Subcutaneous adipose tissue (tissue), 4 donors: ENCODE results near the gene KDR. TPM values are rescaled to one million over a fixed set of nuclear protein-coding genes. Genes with fewer than 3 reads are reported as not detected.

Experiments used
- total RNA-seq, 4 donors: library from RNA; depleted of rRNA; stranded (reverse); fragments of >200 nt; gene quantifications; one replicate each; pipeline ENCODE4 v1.1.0, GENCODE V29; 2016
- TF ChIP-seq, protein P1 (sequence below): fragments of 450-650 bp; IDR thresholded peaks from one replicate; pipeline ENCODE4 v1.5.1; 2016; ENCODE audit warnings: low read depth, mild to moderate bottlenecking, control low read depth, antibody characterized with exemption, moderate library complexity

Gene KDR
- total RNA-seq, 4 donors from 2014 or later: 14.5 to 69.7 (median 27.6) TPM

GRCh38 chr4:55110131-55110530 lies 15.3 kb downstream of the KDR start:
- TF ChIP-seq, protein P1, sequence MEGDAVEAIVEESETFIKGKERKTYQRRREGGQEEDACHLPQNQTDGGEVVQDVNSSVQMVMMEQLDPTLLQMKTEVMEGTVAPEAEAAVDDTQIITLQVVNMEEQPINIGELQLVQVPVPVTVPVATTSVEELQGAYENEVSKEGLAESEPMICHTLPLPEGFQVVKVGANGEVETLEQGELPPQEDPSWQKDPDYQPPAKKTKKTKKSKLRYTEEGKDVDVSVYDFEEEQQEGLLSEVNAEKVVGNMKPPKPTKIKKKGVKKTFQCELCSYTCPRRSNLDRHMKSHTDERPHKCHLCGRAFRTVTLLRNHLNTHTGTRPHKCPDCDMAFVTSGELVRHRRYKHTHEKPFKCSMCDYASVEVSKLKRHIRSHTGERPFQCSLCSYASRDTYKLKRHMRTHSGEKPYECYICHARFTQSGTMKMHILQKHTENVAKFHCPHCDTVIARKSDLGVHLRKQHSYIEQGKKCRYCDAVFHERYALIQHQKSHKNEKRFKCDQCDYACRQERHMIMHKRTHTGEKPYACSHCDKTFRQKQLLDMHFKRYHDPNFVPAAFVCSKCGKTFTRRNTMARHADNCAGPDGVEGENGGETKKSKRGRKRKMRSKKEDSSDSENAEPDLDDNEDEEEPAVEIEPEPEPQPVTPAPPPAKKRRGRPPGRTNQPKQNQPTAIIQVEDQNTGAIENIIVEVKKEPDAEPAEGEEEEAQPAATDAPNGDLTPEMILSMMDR: no peak

DNA sequence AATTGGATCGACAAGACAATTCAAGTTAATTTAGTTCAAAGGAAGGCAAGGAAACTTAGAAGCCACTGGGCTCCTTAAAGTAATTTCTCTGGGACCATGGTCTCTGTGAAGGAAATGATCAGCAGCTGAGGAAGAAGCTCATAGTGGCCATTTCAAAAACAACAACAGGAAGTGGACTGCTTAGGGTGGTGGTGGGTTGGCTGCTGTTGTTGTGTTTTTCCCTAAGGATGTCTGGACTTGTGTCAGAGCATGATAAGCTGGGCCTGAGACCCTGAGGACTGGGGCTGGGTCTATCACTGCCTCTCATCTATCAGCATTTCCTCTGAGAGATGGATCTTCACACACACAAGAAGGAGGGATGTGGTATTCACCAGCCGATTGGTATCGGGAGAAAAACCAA lies 18.3 kb downstream of the KDR start:
- TF ChIP-seq, protein P1: no peak

- TF ChIP-seq, protein P1: no peak
Measured at GRCh38 chr4:55103224-55103623, 22.2 kb downstream of the KDR start.

DNA sequence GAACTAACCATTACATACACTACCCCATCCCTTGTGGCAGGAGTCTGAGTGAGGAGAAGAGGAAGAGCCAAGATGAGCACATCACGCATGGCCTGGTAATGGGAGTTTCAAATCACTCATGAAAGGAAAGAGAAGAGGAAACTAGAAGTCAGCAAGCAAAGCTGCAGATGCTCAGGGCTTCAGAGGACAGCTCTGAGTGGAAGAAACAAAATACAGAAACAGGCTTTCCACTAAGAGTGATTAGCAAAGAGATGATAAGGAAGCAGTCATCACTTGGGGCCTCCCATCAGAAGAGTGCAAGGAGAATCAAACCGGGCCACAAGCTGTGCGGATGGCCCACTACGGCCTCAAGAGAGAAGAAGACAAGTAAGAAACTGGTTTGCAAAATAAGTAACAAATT lies 25.6 kb downstream of the KDR start:
- TF ChIP-seq, protein P1: no peak

GRCh38 chr4:55098456-55099204 lies 26.8 kb downstream of the KDR start:
- TF ChIP-seq, protein P1: no peak

DNA sequence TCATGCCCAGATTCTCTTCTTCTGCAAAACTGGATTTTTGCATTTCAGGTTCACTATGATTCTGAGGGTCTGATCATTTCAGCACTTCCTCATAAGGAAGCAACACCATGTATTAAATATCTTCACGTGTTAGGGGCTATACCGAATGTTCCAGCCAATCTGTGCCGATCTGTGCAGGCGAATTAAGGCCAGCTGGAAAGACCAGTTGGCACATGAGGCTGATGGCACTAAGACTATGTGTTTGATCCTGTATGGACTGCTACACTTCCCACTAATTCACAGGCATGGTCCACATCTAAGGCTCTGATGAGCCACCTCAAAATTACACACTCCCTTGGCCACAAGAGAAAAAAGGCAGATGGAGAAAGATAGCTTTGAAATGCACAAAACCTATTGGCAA lies 28.8 kb downstream of the KDR start:
- TF ChIP-seq, protein P1: no peak

DNA sequence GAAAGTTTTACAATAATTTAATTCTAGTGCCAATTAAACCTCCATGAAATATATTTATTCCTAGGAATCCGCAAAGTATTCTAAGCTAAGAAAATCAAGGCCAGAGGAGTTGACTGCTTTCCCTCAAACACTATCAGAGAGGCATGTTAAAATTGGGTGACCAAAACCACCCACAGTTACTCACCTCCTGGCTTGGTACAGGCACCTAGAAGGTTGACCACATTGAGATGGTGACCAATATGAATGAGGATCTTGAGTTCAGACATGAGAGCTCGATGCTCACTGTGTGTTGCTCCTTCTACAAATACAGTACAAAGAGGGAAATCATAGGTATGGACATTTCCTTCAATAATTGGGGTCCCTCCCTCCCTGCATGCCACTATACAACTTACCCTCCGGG lies 29.4 kb downstream of the KDR start:
- TF ChIP-seq, protein P1: no peak
